COLO829 (cell line): ENCODE data around the gene ATF4.
"Not testable (repeated sequence)": the region's sequence is repeated elsewhere in the genome, so short reads cannot be mapped to it uniquely, and the experiment has no call there.

Experiments used
- DNase-seq: peaks from one replicate; pipeline ENCODE4 v3.0.0; 2012; ENCODE audit warnings: low spot score

ATF4 gene

GRCh38 chr22:39511226-39511625, 9.1 kb upstream of the ATF4 start:
- DNase-seq = no peak

- DNase-seq = no peak
Observed at GRCh38 chr22:39512026-39512425, 8.3 kb upstream of the ATF4 start.

GRCh38 chr22:39513791-39514190, 6.6 kb upstream of the ATF4 start:
- DNase-seq = no peak

- DNase-seq = peak; percentile 48
Observed at GRCh38 chr22:39514373-39514973, 5.9 kb upstream of the ATF4 start.

- no peak for DNase-seq
Observed at GRCh38 chr22:39515266-39516050, 4.9 kb upstream of the ATF4 start.

GRCh38 chr22:39517470-39517869, 2.9 kb upstream of the ATF4 start:
- no peak for DNase-seq

GRCh38 chr22:39518144-39518786, 2.1 kb upstream of the ATF4 start:
- no peak for DNase-seq

- DNase-seq = peak; percentile 46
Observed at GRCh38 chr22:39518996-39519680, 1.2 kb upstream of the ATF4 start.

GRCh38 chr22:39519681-39520225, 609 bp upstream of the ATF4 start:
- DNase-seq = peak; percentile 100

- DNase-seq = peak; percentile 80
Observed at GRCh38 chr22:39521106-39521885, 934 bp downstream of the ATF4 start.

GRCh38 chr22:39522091-39522490, 1.7 kb downstream of the ATF4 start:
- DNase-seq = not testable (repeated sequence)

- peak; percentile 49 for DNase-seq
Observed at GRCh38 chr22:39522567-39523300, 2.4 kb downstream of the ATF4 start.

GRCh38 chr22:39524089-39524752, 3.9 kb downstream of the ATF4 start:
- DNase-seq = no peak

GRCh38 chr22:39524753-39525657, 4.6 kb downstream of the ATF4 start:
- no peak for DNase-seq

- no peak for DNase-seq
Observed at GRCh38 chr22:39525658-39525975, 5.3 kb downstream of the ATF4 start.

- no peak for DNase-seq
Observed at GRCh38 chr22:39526736-39527171, 6.4 kb downstream of the ATF4 start.

GRCh38 chr22:39527481-39527961, 7.2 kb downstream of the ATF4 start:
- no peak for DNase-seq

- DNase-seq = no peak
Observed at GRCh38 chr22:39528080-39528661, 7.8 kb downstream of the ATF4 start.
